HCT116 (cell line): ENCODE data around the gene ZCWPW1.

Experiments used
- EZH2 ChIP-seq: fragments of 200-600 bp; sonication (generic); IDR thresholded peaks from 2 replicates; pipeline ENCODE4 v1.6.1; 2017; ENCODE audit warnings: antibody characterized with exemption, mixed run types
- EZH2phosphoT487 ChIP-seq: fragments of 200-600 bp; IDR thresholded peaks from 2 replicates; pipeline ENCODE4 v1.6.1; 2018; ENCODE audit warnings: antibody characterized with exemption, borderline replicate concordance
- POLR2A ChIP-seq: IDR thresholded peaks from 2 replicates; pipeline ENCODE4 v1.7.0; 2011; ENCODE audit warnings: borderline replicate concordance; ENCODE audit not compliant: insufficient read depth, insufficient read length; ENCODE audit errors: extremely low read depth
- POLR2AphosphoS5 ChIP-seq: IDR thresholded peaks from 2 replicates; pipeline ENCODE4 v1.6.1; 2011; ENCODE audit warnings: mild to moderate bottlenecking, low read depth, low read length, moderate library complexity
- TCF7L2 ChIP-seq: IDR thresholded peaks from 2 replicates; pipeline ENCODE4 v1.7.0; 2011; ENCODE audit warnings: borderline replicate concordance, inconsistent platforms; ENCODE audit not compliant: insufficient read depth, insufficient read length; ENCODE audit errors: extremely low read depth
- ZNF274 ChIP-seq: fragments of 200-500 bp; sonication (Bioruptor generic); IDR thresholded peaks from 2 replicates; pipeline ENCODE4 v1.6.1; 2014; ENCODE audit warnings: mild to moderate bottlenecking, low read depth, low read length, inconsistent platforms
- TF ChIP-seq, protein P1 (sequence below): IDR thresholded peaks from 2 replicates; pipeline ENCODE4 v1.6.1; 2011; ENCODE audit warnings: mild to moderate bottlenecking, low read length, moderate library complexity; ENCODE audit not compliant: insufficient replicate concordance; ENCODE audit errors: extremely low read depth
- TF ChIP-seq, protein P2 (sequence below), 3 experiments: fragments of 200-600 bp in 1 of 3; sonication (generic) in 1 of 3; IDR thresholded peaks in 2 of 3; conservative IDR thresholded peaks in 1 of 3; 2 replicates each; pipeline ENCODE4 v1.5.1; 2012 to 2017; ENCODE audit warnings: low read depth in 2 of 3, low read length in 2 of 3, antibody characterized with exemption in 1 of 3, borderline replicate concordance in 1 of 3, control low read depth in 1 of 3, mild to moderate bottlenecking in 1 of 3, mixed read lengths in 1 of 3, mixed run types in 1 of 3, moderate library complexity in 1 of 3; ENCODE audit not compliant: insufficient read depth in 1 of 3
- TF ChIP-seq, protein P3 (sequence below): IDR thresholded peaks from 2 replicates; pipeline ENCODE4 v1.6.1; 2012
- TF ChIP-seq, protein P4 (sequence below): IDR thresholded peaks from 2 replicates; pipeline ENCODE4 v1.6.1; 2012

DNA sequence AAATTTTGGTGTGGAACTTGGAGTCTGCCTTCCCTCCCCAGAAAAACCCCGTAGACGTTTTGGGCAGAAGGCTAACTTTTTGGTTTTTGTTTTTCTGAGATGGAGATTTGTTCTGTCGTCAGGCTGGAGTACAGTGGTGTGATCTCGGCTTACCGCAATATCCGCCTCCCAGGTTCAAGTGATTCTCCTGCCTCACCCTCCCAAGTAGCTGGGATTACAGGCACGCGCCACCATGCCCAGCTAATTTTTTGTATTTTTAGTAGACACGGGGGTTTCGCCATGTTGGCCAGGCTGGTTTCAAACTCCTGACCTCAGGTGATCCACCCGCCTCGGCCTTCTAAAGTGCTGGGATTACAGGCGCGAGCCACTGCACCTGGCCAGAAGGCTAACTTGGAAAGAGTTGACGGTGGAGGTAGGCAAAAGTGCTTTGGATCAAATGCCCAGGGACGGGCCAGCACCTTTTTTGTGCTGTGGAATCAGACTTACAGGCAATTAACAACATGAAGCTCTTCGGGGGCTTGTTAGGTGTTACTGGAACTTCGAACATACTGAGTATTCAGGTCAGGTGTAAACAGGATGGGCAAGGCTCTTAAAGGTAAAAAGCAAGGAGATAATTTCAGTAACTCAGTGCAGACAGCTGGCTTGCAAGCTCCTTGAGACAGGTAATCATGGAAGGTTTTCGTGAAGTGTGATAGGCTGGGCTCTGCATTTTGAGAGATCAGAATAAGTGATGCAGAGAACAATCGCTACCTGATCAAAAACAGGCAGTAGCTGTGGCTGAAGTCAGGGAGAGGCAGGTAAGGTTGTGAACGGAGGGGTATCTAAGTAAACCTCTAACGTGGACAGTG lies 6.0 kb upstream of the ZCWPW1 start:
- TF ChIP-seq EZH2 (no peak), EZH2phosphoT487 (no peak), ZNF274 (no peak), TCF7L2 (no peak), POLR2A (no peak), POLR2AphosphoS5 (no peak; the same call in 1 of the 2 replicates)
- TF ChIP-seq, protein P1, sequence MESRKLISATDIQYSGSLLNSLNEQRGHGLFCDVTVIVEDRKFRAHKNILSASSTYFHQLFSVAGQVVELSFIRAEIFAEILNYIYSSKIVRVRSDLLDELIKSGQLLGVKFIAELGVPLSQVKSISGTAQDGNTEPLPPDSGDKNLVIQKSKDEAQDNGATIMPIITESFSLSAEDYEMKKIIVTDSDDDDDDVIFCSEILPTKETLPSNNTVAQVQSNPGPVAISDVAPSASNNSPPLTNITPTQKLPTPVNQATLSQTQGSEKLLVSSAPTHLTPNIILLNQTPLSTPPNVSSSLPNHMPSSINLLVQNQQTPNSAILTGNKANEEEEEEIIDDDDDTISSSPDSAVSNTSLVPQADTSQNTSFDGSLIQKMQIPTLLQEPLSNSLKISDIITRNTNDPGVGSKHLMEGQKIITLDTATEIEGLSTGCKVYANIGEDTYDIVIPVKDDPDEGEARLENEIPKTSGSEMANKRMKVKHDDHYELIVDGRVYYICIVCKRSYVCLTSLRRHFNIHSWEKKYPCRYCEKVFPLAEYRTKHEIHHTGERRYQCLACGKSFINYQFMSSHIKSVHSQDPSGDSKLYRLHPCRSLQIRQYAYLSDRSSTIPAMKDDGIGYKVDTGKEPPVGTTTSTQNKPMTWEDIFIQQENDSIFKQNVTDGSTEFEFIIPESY, result no peak
- TF ChIP-seq, protein P2, sequence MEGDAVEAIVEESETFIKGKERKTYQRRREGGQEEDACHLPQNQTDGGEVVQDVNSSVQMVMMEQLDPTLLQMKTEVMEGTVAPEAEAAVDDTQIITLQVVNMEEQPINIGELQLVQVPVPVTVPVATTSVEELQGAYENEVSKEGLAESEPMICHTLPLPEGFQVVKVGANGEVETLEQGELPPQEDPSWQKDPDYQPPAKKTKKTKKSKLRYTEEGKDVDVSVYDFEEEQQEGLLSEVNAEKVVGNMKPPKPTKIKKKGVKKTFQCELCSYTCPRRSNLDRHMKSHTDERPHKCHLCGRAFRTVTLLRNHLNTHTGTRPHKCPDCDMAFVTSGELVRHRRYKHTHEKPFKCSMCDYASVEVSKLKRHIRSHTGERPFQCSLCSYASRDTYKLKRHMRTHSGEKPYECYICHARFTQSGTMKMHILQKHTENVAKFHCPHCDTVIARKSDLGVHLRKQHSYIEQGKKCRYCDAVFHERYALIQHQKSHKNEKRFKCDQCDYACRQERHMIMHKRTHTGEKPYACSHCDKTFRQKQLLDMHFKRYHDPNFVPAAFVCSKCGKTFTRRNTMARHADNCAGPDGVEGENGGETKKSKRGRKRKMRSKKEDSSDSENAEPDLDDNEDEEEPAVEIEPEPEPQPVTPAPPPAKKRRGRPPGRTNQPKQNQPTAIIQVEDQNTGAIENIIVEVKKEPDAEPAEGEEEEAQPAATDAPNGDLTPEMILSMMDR (IDR thresholded peaks at IDR 0.05 in 2 of 3, conservative IDR thresholded peaks at IDR 0.05 in 1 of 3; ENCODE audit: borderline replicate concordance in 1 of 3, insufficient read depth in 1 of 3, low read depth in 2 of 3, low read length in 2 of 3), result no peak
- TF ChIP-seq, protein P3, sequence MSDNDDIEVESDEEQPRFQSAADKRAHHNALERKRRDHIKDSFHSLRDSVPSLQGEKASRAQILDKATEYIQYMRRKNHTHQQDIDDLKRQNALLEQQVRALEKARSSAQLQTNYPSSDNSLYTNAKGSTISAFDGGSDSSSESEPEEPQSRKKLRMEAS, result no peak
- TF ChIP-seq, protein P4, sequence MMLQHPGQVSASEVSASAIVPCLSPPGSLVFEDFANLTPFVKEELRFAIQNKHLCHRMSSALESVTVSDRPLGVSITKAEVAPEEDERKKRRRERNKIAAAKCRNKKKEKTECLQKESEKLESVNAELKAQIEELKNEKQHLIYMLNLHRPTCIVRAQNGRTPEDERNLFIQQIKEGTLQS, result no peak
